H1 (cell line): ENCODE measurements around the gene ATP5PB. TPM values are rescaled to one million over a fixed set of nuclear protein-coding genes. Genes with fewer than 3 reads are reported as not detected.

Experiments used
- CTBP2 ChIP-seq: IDR thresholded peaks from 2 replicates; pipeline ENCODE4 v1.7.0; 2011; ENCODE audit warnings: borderline replicate concordance, mild to moderate bottlenecking, moderate library complexity, mixed read lengths, low read length; ENCODE audit not compliant: insufficient read depth, insufficient read length
- SP1 ChIP-seq: IDR thresholded peaks from 2 replicates; pipeline ENCODE4 v1.6.1; 2011; ENCODE audit warnings: low read depth, low read length
- polyA plus RNA-seq, 7 experiments: library from polyadenylated mRNA; depleted of rRNA in 3 of 7; stranded (reverse) in 5 of 7; unstranded in 2 of 7; fragments of >200 nt in 5 of 7; fragments of 200-250 nt in 2 of 7; gene quantifications; 1 replicate in 5 of 7; 2 replicates in 1 of 7; 4 replicates in 1 of 7; pipeline versions ENCODE4 v1.2.1 to v1.2.3, GENCODE V29; 2011 to 2013; ENCODE audit warnings: missing spikeins in 2 of 7, mixed read lengths in 2 of 7
- total RNA-seq: library from RNA; stranded (reverse); fragmentation: NEBNext Ultra II Directional; extraction: Animal tissue kit (Norgen Biotek cat#: 25700); gene quantifications from 2 replicates; pipeline ENCODE4 v1.2.1, GENCODE V29; 2021
- TF ChIP-seq, protein P1 (sequence below): fragments of 300-600 bp; sonication (generic); IDR thresholded peaks from 2 replicates; pipeline ENCODE4 v1.7.1; 2012; ENCODE audit warnings: low read length, moderate library complexity, mild to moderate bottlenecking, inconsistent platforms; ENCODE audit not compliant: insufficient replicate concordance

The ATP5PB gene
- total and polyA plus RNA-seq, 2 of the 8 experiments (the other 6 are each of a cell fraction or from before 2014, with no cell fraction given): 232 to 262 TPM

DNA sequence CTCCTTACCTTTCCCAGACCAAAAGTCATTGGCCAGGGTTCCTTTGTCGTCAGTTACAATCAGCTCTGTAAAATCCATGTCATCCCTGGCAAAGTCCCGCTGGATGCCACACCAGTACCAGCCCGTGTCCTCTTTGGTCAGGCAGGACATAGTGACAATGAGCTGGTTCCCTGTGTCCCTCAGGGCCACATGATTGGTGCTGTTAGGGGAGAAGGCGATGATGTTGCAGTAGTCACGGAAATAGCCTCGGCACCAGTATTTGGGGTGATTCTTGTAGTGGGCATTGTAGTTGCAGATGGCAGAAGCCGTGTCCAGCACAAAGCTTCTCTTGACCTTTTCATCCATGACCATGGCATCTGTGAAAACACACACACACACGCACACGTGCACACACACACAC is 39.4 kb downstream of the ATP5PB start (continued):
- TF ChIP-seq CTBP2: no peak
- TF ChIP-seq, protein P1, sequence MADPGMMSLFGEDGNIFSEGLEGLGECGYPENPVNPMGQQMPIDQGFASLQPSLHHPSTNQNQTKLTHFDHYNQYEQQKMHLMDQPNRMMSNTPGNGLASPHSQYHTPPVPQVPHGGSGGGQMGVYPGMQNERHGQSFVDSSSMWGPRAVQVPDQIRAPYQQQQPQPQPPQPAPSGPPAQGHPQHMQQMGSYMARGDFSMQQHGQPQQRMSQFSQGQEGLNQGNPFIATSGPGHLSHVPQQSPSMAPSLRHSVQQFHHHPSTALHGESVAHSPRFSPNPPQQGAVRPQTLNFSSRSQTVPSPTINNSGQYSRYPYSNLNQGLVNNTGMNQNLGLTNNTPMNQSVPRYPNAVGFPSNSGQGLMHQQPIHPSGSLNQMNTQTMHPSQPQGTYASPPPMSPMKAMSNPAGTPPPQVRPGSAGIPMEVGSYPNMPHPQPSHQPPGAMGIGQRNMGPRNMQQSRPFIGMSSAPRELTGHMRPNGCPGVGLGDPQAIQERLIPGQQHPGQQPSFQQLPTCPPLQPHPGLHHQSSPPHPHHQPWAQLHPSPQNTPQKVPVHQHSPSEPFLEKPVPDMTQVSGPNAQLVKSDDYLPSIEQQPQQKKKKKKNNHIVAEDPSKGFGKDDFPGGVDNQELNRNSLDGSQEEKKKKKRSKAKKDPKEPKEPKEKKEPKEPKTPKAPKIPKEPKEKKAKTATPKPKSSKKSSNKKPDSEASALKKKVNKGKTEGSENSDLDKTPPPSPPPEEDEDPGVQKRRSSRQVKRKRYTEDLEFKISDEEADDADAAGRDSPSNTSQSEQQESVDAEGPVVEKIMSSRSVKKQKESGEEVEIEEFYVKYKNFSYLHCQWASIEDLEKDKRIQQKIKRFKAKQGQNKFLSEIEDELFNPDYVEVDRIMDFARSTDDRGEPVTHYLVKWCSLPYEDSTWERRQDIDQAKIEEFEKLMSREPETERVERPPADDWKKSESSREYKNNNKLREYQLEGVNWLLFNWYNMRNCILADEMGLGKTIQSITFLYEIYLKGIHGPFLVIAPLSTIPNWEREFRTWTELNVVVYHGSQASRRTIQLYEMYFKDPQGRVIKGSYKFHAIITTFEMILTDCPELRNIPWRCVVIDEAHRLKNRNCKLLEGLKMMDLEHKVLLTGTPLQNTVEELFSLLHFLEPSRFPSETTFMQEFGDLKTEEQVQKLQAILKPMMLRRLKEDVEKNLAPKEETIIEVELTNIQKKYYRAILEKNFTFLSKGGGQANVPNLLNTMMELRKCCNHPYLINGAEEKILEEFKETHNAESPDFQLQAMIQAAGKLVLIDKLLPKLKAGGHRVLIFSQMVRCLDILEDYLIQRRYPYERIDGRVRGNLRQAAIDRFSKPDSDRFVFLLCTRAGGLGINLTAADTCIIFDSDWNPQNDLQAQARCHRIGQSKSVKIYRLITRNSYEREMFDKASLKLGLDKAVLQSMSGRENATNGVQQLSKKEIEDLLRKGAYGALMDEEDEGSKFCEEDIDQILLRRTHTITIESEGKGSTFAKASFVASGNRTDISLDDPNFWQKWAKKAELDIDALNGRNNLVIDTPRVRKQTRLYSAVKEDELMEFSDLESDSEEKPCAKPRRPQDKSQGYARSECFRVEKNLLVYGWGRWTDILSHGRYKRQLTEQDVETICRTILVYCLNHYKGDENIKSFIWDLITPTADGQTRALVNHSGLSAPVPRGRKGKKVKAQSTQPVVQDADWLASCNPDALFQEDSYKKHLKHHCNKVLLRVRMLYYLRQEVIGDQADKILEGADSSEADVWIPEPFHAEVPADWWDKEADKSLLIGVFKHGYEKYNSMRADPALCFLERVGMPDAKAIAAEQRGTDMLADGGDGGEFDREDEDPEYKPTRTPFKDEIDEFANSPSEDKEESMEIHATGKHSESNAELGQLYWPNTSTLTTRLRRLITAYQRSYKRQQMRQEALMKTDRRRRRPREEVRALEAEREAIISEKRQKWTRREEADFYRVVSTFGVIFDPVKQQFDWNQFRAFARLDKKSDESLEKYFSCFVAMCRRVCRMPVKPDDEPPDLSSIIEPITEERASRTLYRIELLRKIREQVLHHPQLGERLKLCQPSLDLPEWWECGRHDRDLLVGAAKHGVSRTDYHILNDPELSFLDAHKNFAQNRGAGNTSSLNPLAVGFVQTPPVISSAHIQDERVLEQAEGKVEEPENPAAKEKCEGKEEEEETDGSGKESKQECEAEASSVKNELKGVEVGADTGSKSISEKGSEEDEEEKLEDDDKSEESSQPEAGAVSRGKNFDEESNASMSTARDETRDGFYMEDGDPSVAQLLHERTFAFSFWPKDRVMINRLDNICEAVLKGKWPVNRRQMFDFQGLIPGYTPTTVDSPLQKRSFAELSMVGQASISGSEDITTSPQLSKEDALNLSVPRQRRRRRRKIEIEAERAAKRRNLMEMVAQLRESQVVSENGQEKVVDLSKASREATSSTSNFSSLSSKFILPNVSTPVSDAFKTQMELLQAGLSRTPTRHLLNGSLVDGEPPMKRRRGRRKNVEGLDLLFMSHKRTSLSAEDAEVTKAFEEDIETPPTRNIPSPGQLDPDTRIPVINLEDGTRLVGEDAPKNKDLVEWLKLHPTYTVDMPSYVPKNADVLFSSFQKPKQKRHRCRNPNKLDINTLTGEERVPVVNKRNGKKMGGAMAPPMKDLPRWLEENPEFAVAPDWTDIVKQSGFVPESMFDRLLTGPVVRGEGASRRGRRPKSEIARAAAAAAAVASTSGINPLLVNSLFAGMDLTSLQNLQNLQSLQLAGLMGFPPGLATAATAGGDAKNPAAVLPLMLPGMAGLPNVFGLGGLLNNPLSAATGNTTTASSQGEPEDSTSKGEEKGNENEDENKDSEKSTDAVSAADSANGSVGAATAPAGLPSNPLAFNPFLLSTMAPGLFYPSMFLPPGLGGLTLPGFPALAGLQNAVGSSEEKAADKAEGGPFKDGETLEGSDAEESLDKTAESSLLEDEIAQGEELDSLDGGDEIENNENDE: no peak
- no peak for TF ChIP-seq SP1
